GM20000 (cell line): ENCODE results near the gene PAWR.

Experiments
- DNase-seq: peaks from one replicate; pipeline ENCODE4 v3.0.0; 2012; ENCODE audit warnings: low spot score
- TF ChIP-seq, protein P1 (sequence below): IDR thresholded peaks from 2 replicates; pipeline ENCODE4 v1.5.1; 2012; ENCODE audit warnings: mild to moderate bottlenecking, control low read depth; ENCODE audit errors: extremely low read depth, missing control alignments

The PAWR gene

DNA sequence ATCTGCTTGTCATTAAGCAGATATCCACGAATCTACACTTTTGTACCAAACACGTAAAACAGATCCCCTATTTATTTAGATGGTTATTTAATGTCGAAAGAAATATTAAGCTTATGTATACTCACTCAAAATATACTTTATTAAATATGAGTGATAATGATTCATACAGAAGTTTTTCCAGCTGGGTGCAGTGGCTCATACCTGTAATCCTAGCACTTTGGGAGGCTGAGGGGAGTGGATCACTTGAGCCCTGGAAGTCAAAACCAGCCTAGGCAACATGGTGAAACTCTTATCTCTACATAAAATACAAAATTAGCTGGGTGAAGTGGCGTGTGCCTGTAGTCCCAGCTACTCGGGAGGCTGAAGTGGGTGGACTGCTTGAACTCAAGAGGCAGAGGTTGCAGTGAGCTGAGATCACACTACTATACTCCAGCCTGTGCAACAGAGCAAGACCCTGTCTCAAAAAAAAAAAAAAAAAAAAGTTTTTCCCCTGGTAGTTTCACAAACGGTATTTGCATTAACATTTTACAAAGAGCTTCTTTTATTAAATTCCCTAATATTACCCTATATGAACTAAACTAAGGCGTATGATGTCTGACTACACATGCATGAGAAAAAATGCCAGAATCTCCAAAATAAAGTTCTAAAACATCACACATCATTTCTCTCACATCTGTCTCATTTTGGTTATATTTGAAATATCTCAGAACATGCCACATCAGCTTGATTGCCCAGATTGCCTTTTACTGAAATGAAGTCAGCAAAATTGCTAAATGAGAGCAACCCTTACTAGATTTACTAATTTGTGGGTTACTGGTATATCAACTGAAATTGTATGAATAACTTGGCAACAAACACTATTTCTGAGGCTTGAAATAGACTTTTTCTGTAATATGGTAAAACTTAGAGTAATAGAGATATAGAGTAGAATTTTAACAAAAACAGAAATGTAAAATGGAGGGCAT is 74.9 kb downstream of the PAWR start:
- TF ChIP-seq, protein P1, sequence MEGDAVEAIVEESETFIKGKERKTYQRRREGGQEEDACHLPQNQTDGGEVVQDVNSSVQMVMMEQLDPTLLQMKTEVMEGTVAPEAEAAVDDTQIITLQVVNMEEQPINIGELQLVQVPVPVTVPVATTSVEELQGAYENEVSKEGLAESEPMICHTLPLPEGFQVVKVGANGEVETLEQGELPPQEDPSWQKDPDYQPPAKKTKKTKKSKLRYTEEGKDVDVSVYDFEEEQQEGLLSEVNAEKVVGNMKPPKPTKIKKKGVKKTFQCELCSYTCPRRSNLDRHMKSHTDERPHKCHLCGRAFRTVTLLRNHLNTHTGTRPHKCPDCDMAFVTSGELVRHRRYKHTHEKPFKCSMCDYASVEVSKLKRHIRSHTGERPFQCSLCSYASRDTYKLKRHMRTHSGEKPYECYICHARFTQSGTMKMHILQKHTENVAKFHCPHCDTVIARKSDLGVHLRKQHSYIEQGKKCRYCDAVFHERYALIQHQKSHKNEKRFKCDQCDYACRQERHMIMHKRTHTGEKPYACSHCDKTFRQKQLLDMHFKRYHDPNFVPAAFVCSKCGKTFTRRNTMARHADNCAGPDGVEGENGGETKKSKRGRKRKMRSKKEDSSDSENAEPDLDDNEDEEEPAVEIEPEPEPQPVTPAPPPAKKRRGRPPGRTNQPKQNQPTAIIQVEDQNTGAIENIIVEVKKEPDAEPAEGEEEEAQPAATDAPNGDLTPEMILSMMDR, result no peak
- no peak for DNase-seq

DNA sequence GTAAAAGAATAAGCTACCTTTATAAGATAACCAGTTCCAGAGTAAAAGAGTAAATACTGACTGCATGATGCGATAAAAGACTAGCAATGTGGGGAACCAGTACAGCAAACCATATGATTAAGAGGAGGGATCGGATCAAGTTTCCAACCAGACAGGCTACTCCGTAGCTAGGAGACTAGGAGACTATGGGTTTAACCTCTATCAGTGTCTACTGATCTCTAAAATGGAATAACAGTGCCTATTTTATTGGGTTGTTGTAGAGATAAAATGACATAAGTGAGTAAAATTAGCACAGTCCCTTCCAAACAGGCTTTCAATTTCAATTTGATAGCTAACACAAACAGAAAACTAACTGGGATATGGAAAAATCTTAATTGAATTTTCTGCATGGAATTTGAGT is 76.0 kb downstream of the PAWR start:
- TF ChIP-seq, protein P1, result no peak
- no peak for DNase-seq

DNA sequence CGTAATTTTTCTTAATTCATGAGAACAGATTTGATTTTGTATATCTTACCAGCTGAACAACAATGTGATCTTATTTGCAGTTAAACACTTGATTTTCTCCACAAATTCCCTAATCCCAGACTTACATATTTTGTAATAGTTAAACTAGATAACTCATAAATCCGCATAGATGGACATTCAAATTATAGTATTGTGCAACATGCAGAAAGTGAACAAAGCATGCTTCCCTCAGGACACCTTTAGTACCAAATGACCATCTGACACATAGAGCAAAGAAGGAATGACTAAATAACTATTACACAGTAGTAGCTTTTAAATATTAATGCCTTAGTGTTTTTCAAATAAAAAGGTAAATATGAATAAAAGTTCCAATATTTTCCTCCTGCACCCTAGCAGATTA is 88.9 kb downstream of the PAWR start:
- TF ChIP-seq, protein P1, result no peak
- DNase-seq, result no peak

DNA sequence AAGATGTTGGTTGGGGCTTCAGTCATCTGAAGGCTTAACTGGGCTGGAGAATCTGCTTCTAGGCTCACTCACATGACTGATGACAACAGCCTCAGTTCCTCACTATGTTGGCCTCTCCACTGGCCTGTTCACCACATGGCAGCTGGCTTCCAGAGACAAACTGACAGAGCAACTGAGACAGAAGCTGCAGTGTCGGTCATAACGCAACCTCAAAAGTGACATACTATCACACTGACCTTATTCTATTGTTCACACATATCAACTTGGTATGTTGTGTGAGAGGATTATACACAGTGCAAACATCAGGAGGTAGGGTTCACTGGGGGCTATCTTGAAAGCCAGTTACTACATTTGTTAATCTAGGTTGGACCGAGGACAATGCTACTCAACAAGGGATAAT is 92.9 kb downstream of the PAWR start:
- DNase-seq, result no peak
- TF ChIP-seq, protein P1, result no peak

DNA sequence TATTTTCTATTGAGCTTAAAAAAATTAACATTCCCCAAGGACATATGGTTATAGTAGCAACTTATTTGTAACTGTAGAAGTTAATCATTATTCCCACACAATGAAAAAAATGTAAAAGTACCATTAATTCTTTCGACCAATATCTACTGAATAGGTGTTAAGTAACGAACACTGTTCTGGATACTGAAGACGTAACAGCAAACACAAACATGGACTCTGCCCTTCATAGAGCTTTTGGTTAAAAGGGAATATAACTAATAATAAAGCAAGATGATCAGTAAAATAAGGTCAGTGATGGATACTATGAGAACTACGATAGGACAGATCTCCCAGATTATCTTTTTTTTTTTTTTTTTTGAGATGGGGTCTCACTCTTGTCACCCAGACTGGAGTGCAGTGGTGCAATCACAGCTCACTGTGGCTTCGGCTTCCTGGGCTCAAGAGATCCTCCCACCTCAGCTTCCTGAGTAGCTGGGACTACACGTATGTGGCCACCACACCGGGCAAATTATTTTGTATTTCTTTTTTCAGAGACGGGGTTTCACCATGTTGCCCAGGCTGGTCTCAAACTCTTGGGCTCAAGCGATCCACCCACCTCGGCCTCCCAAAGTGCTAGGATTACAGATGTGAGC is 93.9 kb downstream of the PAWR start:
- TF ChIP-seq, protein P1, result no peak
- no peak for DNase-seq

DNA sequence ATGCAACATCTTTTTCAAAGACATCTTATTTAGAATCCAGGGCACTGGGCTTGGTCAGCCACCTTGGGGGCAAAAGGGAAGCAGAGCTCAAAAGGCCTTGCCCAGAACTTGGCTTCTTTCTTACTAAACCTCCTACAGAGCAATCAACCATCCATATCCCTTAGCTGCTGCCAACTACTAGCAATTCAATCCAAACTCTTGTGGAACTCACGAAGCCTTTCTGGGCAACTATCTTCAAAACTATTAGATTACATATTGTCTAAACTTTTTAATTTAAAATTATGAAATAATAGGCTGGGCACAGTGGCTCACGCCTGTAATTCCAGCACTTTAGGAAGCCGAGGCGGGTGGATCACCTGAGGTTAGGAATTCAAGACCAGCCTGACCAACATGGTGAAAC is 95.5 kb downstream of the PAWR start:
- TF ChIP-seq, protein P1, result no peak
- DNase-seq, result no peak

DNA sequence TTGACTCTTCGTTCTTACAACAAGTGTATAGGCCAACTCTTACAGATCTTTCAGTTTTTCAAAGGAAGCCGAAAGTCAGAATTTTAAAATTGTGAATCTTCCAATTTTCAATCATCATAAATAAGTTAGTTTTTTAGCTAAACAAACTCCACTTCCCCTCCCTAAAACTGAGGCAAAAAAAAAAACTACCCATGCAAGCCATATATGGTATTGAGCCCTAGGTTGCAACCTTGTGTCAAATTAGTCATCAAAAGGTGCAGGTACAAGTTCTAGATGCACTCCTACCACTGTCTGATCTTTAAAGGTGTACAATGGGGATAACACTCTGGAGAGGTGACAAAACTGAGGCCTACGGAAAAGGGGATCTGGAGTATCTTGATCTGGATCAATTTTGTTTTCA is 97.9 kb downstream of the PAWR start:
- TF ChIP-seq, protein P1, result no peak
- no peak for DNase-seq
